ENCODE measurements around the gene CPED1.
"Not testable (repeated sequence)": the region's sequence is repeated elsewhere in the genome, so short reads cannot be mapped to it uniquely, and the experiment has no call there.

Gene CPED1

DNA sequence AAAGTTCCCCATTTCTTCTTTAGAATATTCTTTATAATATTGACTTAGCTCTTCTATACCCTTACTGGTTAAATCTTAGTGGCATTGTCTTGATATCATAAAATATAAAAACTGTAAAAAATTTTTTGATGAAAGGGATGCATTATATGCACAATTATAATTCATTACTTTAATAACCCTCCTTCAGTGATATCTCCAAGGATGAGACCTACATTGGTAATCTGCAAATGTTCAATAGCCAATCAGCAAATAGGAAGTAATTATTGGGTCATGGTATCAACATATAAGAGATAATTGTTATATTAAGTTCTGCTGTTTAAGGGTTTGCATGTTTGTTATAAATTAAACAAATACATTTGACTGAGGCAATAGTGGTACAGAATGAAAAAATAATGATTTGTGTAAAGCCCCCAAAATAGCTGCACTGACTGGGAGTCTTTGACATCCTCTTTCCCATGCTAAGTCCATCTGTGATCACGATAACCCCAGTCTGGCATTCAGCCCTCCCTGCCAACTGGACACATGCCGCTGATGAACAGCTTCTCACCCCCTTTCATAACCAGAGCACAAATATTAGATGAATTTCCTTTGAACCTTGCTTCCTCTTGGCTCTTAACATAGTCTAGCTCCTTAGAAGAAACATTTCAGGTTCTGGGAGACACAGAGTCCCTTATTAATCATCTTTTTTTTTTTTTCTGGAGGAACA, 169.5 kb downstream of the CPED1 start:
- DNase-seq: no peak

GRCh38 chr7:121158665-121159064, 170.2 kb downstream of the CPED1 start:
- no peak for DNase-seq

DNA sequence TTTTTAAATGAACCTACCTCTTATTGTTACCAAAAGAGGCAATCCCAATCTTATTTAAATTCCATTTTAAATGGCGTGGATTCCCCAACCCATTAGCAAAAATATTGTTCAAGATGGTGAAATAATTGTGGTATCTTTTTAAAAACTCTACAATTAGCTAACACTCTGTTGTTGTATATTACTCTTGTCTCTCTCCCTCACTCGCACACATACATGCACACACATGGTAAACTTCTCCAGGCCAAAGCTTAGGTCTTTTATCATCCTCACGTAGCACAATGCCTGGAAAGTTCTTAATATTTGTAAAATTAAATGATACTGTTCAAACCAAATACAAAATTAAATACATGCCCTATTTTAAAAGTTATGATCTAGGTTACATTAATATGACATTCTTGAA, 171.0 kb downstream of the CPED1 start:
- DNase-seq: no peak

- no peak for DNase-seq
Measured at GRCh38 chr7:121160150-121161008, 171.9 kb downstream of the CPED1 start.

GRCh38 chr7:121163699-121164098, 175.2 kb downstream of the CPED1 start:
- no peak for DNase-seq

- no peak for DNase-seq
Measured at GRCh38 chr7:121164247-121164646, 175.7 kb downstream of the CPED1 start.

- DNase-seq: no peak
Measured at GRCh38 chr7:121166916-121167315, 178.4 kb downstream of the CPED1 start.

DNA sequence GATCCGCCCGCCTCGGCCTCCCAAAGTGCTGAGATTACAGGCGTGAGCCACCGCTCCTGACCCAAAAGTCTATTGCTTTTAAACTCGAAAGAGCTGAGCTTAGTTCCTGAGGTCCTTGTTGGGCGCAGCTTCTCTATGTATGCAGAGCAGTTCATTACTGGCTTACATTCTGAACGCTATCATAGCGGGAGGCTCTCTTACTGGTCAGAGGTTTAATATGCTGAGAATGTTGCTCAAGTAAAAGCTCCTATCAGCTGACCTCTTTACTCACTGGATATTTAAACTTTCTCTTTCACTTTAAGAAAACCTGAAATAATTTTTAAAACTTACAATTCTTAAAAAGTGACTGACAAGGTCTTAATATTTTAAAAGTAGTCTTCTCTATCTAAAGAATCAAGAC, 179.5 kb downstream of the CPED1 start:
- no peak for DNase-seq

DNA sequence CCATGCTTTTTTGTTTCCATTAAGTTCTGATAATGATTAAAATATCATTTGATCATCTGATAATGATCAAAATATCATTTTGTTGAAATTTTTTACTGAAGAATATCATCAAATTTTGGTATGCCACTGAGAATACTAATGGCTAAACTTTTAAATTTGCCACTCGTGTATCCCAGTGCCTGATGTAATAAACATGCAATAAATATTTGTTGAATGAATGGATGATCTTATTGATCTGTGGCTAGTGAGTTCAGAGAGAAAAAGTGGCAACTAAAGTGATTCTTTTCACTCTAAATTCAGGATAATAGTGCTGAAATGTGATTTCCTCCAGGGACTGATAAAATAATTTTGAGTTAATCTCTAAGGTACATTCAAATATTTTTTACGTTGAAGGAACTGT, 181.0 kb downstream of the CPED1 start:
- DNase-seq: no peak

DNA sequence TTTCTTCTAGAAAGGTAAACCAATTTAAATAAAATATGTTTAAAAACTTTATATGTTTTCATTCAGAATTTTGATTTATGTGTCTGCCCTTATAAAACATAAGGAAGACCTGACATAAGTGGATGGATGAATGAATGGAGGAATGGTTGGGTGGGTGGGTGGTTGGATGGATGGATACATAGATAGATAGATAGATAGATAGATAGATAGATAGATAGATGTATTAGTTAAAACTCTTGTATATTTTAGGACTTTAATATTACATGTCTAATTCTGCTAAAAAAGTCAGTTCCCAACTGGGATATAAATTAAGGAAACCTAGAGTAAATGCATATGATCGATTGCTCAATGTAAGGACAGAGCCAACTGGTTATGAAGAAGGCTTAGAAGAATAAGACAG, 184.0 kb downstream of the CPED1 start:
- DNase-seq: no peak

DNA sequence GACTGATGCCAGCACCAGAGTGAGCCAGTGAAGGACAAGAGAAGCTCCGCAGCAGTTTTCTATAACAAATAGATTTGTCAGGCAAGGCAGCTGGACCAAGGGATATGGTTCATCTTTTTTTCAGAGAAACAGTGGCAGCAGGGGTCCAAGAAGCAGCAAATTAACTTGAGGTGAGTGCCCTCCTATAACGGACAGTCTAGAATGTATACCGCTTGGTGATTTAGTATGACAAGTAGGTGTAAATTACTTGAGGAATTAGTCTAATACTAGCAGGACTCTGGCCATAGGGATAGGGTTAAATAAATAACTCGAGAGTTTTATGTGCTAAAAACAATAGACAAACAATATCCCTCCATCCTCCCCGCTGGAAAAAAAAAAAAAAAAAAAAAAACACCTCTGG, 187.3 kb downstream of the CPED1 start:
- no peak for DNase-seq

DNA sequence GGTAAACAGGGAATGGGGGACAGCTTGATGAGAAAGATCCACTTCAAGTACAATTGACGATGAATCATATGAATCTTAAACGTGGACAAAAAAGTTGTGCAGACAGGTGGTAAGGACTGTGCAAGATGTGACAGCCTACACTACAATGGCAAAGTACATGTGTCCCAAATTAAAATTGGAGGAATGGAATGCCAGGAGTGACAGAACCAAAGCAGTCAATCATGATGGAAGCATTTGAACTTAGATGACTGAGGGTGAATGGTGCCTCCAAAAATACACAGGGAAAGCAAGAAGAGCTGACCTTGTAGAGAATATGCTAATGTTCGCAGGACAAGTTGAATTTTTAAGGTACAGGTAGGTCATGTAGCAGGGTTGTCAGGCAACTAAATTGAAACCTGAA, 189.9 kb downstream of the CPED1 start:
- no peak for DNase-seq

DNA sequence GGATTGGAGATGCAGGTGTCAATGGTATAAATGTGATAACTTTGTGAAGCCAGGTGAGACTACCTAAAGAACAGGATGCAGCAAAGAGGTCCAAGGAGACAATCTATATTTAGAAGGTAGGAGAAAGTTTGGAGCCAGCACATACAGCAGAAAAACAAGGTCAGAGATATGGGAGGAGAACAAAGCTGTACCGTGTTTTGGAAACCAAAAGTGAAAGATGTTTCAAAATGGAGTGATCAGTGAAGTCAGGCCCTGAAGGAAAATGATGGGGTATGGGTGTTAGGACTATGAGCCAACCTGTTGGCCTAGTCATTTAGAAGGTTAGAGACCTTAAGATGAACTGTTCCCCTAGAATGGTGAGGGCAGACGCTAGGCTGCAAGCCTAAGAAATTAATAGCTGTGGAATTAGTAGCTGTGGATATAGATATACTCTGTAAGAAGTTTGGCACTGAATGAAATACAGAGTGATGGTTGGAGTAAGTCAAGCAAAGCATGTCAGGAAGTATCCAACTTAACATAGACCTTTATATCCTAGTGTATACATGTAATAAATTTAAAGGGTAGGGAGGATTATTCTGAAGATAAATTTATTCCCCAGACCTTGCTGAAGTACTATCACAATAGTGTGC, 190.5 kb downstream of the CPED1 start:
- DNase-seq: no peak

DNA sequence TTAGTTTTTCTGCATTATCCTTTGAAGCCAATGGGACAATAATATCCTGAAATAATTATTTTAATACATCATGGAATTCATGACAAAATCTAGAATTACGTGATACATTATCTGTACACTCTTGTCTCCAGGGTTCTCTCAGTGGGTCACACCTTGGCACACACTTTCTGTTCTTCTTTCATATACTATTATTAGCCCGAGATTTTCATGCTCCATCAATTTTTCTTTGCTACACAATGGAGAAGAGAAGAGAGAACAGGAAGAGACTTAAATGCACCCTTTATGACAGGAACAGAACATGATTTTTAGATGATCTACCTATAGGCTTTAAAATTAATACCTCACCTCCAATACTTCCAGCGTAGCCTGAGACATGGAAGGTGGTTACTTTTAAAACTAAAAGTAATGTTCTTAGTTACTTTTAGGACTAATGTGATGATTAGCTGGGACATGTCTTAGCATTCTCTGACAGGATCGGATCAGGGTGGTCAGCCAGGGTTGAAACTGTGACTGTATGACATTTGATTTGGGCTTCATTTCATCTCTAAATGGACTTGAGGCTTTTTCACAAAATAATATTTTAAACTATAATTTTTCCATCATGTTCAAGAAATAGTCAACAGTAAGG, 192.0 kb downstream of the CPED1 start:
- no peak for DNase-seq

DNA sequence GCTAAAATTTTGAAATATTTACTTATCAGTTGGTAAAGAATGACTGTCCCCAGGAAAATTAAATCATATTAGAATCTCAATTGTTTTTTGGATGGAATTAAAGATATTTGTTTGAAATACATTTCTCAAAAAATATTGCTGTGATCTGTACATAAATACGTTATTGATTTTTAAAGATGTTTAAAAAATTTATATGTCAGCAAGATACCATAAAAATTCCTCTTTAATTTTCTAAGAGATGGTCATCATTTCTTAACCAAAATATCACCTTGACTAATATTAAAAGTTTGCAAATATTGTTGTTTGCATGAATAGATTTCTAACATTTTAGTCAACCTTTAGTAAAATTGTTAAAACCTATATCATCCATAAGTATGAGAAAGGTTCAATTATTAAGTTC, 192.8 kb downstream of the CPED1 start:
- DNase-seq: no peak

DNA sequence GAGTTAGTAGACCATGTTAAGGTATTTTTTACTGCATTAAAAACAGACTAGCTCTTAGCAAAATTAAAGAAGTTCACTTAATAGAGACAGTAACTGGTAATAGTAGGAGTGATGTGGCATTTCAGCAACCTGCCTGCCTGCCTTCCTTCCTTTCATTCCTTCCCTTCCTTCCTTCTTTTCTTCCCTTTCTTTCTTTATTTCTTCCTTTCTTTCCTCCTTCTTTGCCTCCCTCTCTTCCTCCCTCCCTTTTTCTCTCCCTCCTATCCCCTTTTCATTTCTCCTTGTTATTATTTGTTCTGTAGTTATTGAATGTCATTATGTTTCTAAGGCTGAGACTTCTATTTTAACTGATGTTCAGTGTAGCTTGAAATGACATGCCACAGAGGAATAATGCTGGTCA, 193.8 kb downstream of the CPED1 start:
- no peak for DNase-seq

GRCh38 chr7:121182902-121183301, 194.4 kb downstream of the CPED1 start:
- no peak for DNase-seq

GRCh38 chr7:121183883-121184282, 195.4 kb downstream of the CPED1 start:
- not testable (repeated sequence) for DNase-seq

- DNase-seq: no peak
Measured at GRCh38 chr7:121186746-121187145, 198.2 kb downstream of the CPED1 start.

DNA sequence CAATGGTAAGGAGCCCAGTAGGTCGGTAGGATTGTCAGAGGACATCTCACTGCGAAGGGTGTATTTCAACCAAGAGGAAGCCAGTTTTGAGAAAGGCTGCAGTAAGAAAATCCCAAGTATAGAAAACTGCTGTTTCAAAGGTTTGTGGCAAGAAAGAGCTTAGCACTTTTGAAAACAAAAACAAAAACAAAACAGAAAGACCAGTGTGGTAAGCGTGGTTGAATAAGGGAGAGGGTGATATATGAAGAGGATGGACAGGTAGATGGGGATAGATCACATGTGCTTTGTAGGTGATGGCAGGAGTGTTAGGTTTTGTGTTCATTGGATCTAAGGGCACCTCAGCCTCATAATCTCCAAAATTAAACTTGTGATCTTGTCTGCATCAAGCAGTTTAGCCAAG, 198.7 kb downstream of the CPED1 start:
- no peak for DNase-seq

DNA sequence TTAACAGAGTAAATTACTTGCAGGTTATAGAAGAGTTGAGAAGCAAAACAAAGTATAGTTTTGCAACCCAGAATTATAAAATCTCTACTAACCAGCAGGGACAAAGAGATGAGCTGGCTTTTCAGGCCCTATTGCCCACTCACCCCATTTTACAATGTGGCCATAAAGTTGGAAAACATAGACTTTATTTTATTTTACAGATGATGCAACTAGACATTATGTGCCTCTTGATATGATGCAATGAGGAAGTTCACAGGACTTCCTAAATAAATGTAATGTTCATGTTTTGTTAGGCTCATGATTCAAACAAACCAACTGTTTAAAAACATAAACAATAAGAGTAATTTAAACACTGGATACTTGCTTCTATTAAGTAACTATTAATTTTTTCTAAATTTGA, 199.2 kb downstream of the CPED1 start:
- no peak for DNase-seq

- no peak for DNase-seq
Measured at GRCh38 chr7:121192834-121193233, 204.3 kb downstream of the CPED1 start.

- DNase-seq: no peak
Measured at GRCh38 chr7:121195010-121195409, 206.5 kb downstream of the CPED1 start.

- no peak for DNase-seq
Measured at GRCh38 chr7:121195874-121196273, 207.4 kb downstream of the CPED1 start.

Measured in stimulated activated CD4-positive, alpha-beta T cell treated with anti-CD3 and anti-CD28 coated beads, Interleukin-4, amount 100 ng/mL, for 4 hours (primary cell).